A549 treated with AZD2906 at 1 μM for 4 hours (cell line): ENCODE results near the gene ARHGAP44. TPM values are rescaled to one million over a fixed set of nuclear protein-coding genes. Genes with fewer than 3 reads are reported as not detected.

Experiments used
- total RNA-seq: library from RNA; stranded (reverse); fragments of 200-300 nt; extraction: Qiagen RNA extraction; gene quantifications from 5 replicates; pipeline ENCODE4 v1.2.3, GENCODE V29; 2022

Gene ARHGAP44
- total RNA-seq, result 2.2 to 2.7 TPM (median 2.3 TPM) in 5 replicates

GRCh38 chr17:12789481-12790248 is at the start of gene ARHGAP44:
ARHGAP44 (plus strand) TSS chr17:12789498; CDS start chr17:12789839, 341 bp downstream.

GRCh38 chr17:13017655-13018459 is 228.6 kb downstream of the ARHGAP44 start, which contains the start of gene ELAC2:
ELAC2 (minus strand) TSS chr17:13018027; CDS start chr17:13017947, 80 bp downstream.

Other genes with a start within 250 kb of the ARHGAP44 start
- gene MYOCD, start 123.6 kb upstream of the ARHGAP44 start, total RNA-seq, result 0.66 to 1.1 TPM (median 0.83 TPM) in 5 replicates
- 96.5 to 106 TPM (median 103 TPM) in 5 replicates for gene ELAC2, start 228.5 kb downstream of the ARHGAP44 start, total RNA-seq